Peyer's patch (tissue), 4 donors: Measurements from ENCODE around the gene PRMT5. TPM values are rescaled to one million over a fixed set of nuclear protein-coding genes. Genes with fewer than 3 reads are reported as not detected.
A peak's percentile ranks its signal among the peaks of the same experiment; 100 is the strongest.

Source experiments
- DNase-seq, 3 donors: peaks; one replicate each; pipeline ENCODE4 v3.0.0-alpha.2; 2017 to 2019
- H3K27ac ChIP-seq, 4 donors: fragments of 200-600 bp; sonication (generic); one replicate each; pipeline ENCODE4 v1.5.1; 2016 to 2019
- H3K27me3 ChIP-seq, 2 donors: fragments of 200-600 bp; sonication (generic); one replicate each; pipeline ENCODE4 v1.5.1; 2019
- H3K36me3 ChIP-seq, 3 donors: fragments of 200-600 bp; sonication (generic); one replicate each; pipeline ENCODE4 v1.5.1; 2016 to 2019
- H3K4me1 ChIP-seq, 4 donors: fragments of 200-600 bp; sonication (generic); one replicate each; pipeline ENCODE4 v1.5.1; 2016 to 2019
- H3K4me3 ChIP-seq, 4 donors: fragments of 200-600 bp; sonication (generic); 1 replicate in 3 of 4; 2 replicates in 1 of 4; pipeline ENCODE4 v1.5.1; 2016 to 2019; ENCODE audit warnings: mild to moderate bottlenecking in 1 of 4
- H3K9me3 ChIP-seq, 4 donors: fragments of 200-600 bp; sonication (generic); one replicate each; pipeline ENCODE4 v1.5.1; 2016 to 2019; ENCODE audit warnings: mild to moderate bottlenecking in 1 of 4
- CTCF ChIP-seq, 6 experiments: fragments of 450-650 bp in 4 of 6; fragments of 200-600 bp in 2 of 6; sonication (generic) in 1 of 6; IDR thresholded peaks; one replicate each; pipeline ENCODE4 v1.5.1; 2017 to 2019; ENCODE audit warnings: antibody characterized with exemption in 6 of 6, mild to moderate bottlenecking in 3 of 6, moderate library complexity in 1 of 6
- POLR2A ChIP-seq, 2 donors: fragments of 450-650 bp; IDR thresholded peaks; one replicate each; pipeline ENCODE4 v1.5.1; 2017; ENCODE audit warnings: antibody characterized with exemption in 2 of 2, mild to moderate bottlenecking in 2 of 2, moderate library complexity in 2 of 2
- total RNA-seq, 4 donors: library from RNA; depleted of rRNA; stranded (reverse); fragments of >200 nt; gene quantifications; one replicate each; pipeline ENCODE4 v1.1.0, GENCODE V29; 2016

PRMT5 gene
- total RNA-seq, 4 donors from 2014 or later: 20.5 to 41.3 (median 26.6) TPM

- TF ChIP-seq POLR2A (IDR thresholded peaks at IDR 0.05) (no peak), CTCF (IDR thresholded peaks at IDR 0.05) (no peak)
Observed at GRCh38 chr14:22872833-22873520, 56.2 kb downstream of the PRMT5 start.

GRCh38 chr14:22872033-22872832 is 56.9 kb downstream of the PRMT5 start:
- TF ChIP-seq POLR2A (IDR thresholded peaks at IDR 0.05) (peak in 1 of 2 donors; percentile 51), CTCF (IDR thresholded peaks at IDR 0.05) (peak; percentile 92 to 97 (median 95))
- Histone ChIP-seq H3K27me3 (no peaks in the 10 kb centered on the region), H3K27ac (peak overlapping the region; percentile 93 to 100 (median 96)), H3K4me3 (peak overlapping the region; percentile 63 to 89 (median 78)), H3K4me1 (peaks cover 0 to 37% (median 10%) of the 10 kb centered on the region in 4 donors), H3K9me3 (no peaks in the 10 kb centered on the region), H3K36me3 (peaks cover 0 to 38% (median 7%) of the 10 kb centered on the region in 3 donors)
- DNase-seq: peak; percentile 82 to 94 (median 86)

More at GRCh38 chr14:22872833-22873520, 56.2 kb downstream of the PRMT5 start:
- Histone ChIP-seq H3K27me3 (no peaks in the 10 kb centered on the region), H3K4me3 (peak overlapping the region; percentile 63 to 89 (median 78)), H3K27ac (peak overlapping the region; percentile 93 to 100 (median 96)), H3K4me1 (peaks cover 0 to 37% (median 10%) of the 10 kb centered on the region in 4 donors), H3K9me3 (no peaks in the 10 kb centered on the region), H3K36me3 (peaks cover 0 to 46% (median 7%) of the 10 kb centered on the region in 3 donors)
- DNase-seq: no peak

GRCh38 chr14:22871224-22872032 is 57.7 kb downstream of the PRMT5 start, which contains the start of gene LRP10:
Gene LRP10 (plus strand): TSS chr14:22871740. CDS start chr14:22872304, 564 bp downstream.
- Histone ChIP-seq H3K4me3 (peak within 1 kb of the TSS; percentile 63 to 89 (median 78)), H3K4me1 (peaks cover 0 to 37% (median 10%) of the 10 kb centered on the region in 4 donors), H3K27me3 (no peaks in the 10 kb centered on the region), H3K9me3 (no peaks in the 10 kb centered on the region), H3K36me3 (peaks cover 0 to 30% (median 7%) of the 10 kb centered on the region in 3 donors), H3K27ac (peak within 1 kb of the TSS; percentile 93 to 100 (median 96))
- peak; percentile 92 to 97 (median 95) for DNase-seq
- TF ChIP-seq POLR2A (IDR thresholded peaks at IDR 0.05): peak; percentile 76 to 82
- no peak for TF ChIP-seq CTCF (IDR thresholded peaks at IDR 0.05)

- H3K27ac ChIP-seq: peak overlapping the region; percentile 93 to 100 (median 96)
- TF ChIP-seq POLR2A (IDR thresholded peaks at IDR 0.05) (no peak), CTCF (IDR thresholded peaks at IDR 0.05) (peak in 1 of 6 experiments; percentile 2)
- DNase-seq: no peak
- H3K27me3 ChIP-seq: no peaks in the 10 kb centered on the region
- peak overlapping the region; percentile 63 to 89 (median 78) for H3K4me3 ChIP-seq
- peaks cover 0 to 35% (median 10%) of the 10 kb centered on the region in 4 donors for H3K4me1 ChIP-seq
- peaks cover 0 to 24% (median 7%) of the 10 kb centered on the region in 3 donors for H3K36me3 ChIP-seq
- no peaks in the 10 kb centered on the region for H3K9me3 ChIP-seq
Observed at GRCh38 chr14:22870811-22871223, 58.4 kb downstream of the PRMT5 start.

Other genes starting within 250 kb of the PRMT5 start
- gene OXA1L, start 162.7 kb downstream of the PRMT5 start, total RNA-seq: 100 to 1,000 TPM in 2 of 4 donors, 10 to 100 TPM in 2; 73.6 to 115 (median 90.4) TPM
- 100 to 1,000 TPM in 3 of 4 donors, 10 to 100 TPM in 1; 30.5 to 787 (median 367) TPM for gene SLC7A7, start 113.9 kb downstream of the PRMT5 start, total RNA-seq
- 100 to 1,000 TPM in 1 of 4 donors, 10 to 100 TPM in 3; 30.3 to 114 (median 52.9) TPM for gene MRPL52, start 99.5 kb downstream of the PRMT5 start, total RNA-seq
- gene MMP14, start 92.8 kb downstream of the PRMT5 start, total RNA-seq: 100 to 1,000 TPM in 1 of 4 donors, 10 to 100 TPM in 3; 63.0 to 116 (median 82.9) TPM
- 100 to 1,000 TPM in 3 of 4 donors, 10 to 100 TPM in 1; 69.3 to 250 (median 221) TPM for gene LRP10, start 57.6 kb downstream of the PRMT5 start, total RNA-seq
- 1 to 10 TPM in 3 of 4 donors, under 1 TPM in 1; 0.57 to 2.1 (median 1.4) TPM for gene REM2, start 46.2 kb downstream of the PRMT5 start, total RNA-seq
- 100 to 1,000 TPM in 2 of 4 donors, 10 to 100 TPM in 2; 84.4 to 155 (median 116) TPM for gene RBM23, start 10.2 kb downstream of the PRMT5 start, total RNA-seq
- gene HAUS4, start 27.7 kb upstream of the PRMT5 start, total RNA-seq: 100 to 1,000 TPM in 1 of 4 donors, 10 to 100 TPM in 3; 73.4 to 105 (median 83.5) TPM
- gene AJUBA, start 53.2 kb upstream of the PRMT5 start, total RNA-seq: 1 to 10 TPM in 3 of 4 donors, under 1 TPM in 1; 0.70 to 3.3 (median 2.4) TPM
- 10 to 100 TPM; 11.0 to 34.4 (median 19.8) TPM for gene C14orf93, start 80.8 kb upstream of the PRMT5 start, total RNA-seq
- gene PSMB5, start 105.5 kb upstream of the PRMT5 start, total RNA-seq: 100 to 1,000 TPM in 1 of 4 donors, 10 to 100 TPM in 3; 49.6 to 116 (median 68.8) TPM
- gene PSMB11, start 112.8 kb upstream of the PRMT5 start, total RNA-seq: not detected
- gene CDH24, start 128.1 kb upstream of the PRMT5 start, total RNA-seq: 10 to 100 TPM in 1 of 4 donors, 1 to 10 TPM in 3; 1.1 to 12.4 (median 5.5) TPM
- gene ACIN1, start 165.8 kb upstream of the PRMT5 start, total RNA-seq: 100 to 1,000 TPM; 130 to 281 (median 238) TPM
- 10 to 100 TPM in 3 of 4 donors, 1 to 10 TPM in 1; 5.0 to 30.3 (median 18.8) TPM for gene C14orf119, start 166.1 kb upstream of the PRMT5 start, total RNA-seq
- not detected for gene CIROP, start 175.6 kb upstream of the PRMT5 start, total RNA-seq
- gene CEBPE, start 189.9 kb upstream of the PRMT5 start, total RNA-seq: not detected